Calu3 (cell line): ENCODE measurements around the gene C1QTNF1. TPM values are rescaled to one million over a fixed set of nuclear protein-coding genes. Genes with fewer than 3 reads are reported as not detected.

Experiments used
- BruUV-seq: library from RNA; stranded (reverse); fragments of 400-500 nt; replicated peaks from 2 replicates; lab custom pipeline; 2021; lab: Mats Ljungman, UMichigan
- CTCF ChIA-PET: fragments of 300-600 bp; sonication (Branson Sonifier 250); formaldehyde crosslinking; loops from one replicate; lab custom pipeline; 2022; ENCODE audit warnings: antibody characterized with exemption; lab: Charles Lee
- DNase-seq: peaks from one replicate; pipeline ENCODE4 v3.0.0; 2022
- H3K27ac Mint-ChIP-seq: one replicate; pipeline ENCODE4 v1.8.0; 2022; ENCODE audit warnings: mixed read lengths; ENCODE audit not compliant: unreplicated experiment
- H3K27me3 Mint-ChIP-seq: one replicate; pipeline ENCODE4 v1.8.0; 2022; ENCODE audit warnings: mixed read lengths; ENCODE audit not compliant: unreplicated experiment
- H3K36me3 Mint-ChIP-seq: one replicate; pipeline ENCODE4 v1.8.0; 2022; ENCODE audit warnings: mild to moderate bottlenecking, moderate library complexity, mixed read lengths; ENCODE audit not compliant: insufficient read depth, unreplicated experiment
- H3K4me1 Mint-ChIP-seq: one replicate; pipeline ENCODE4 v1.8.0; 2022; ENCODE audit warnings: mild to moderate bottlenecking, low read depth, mixed read lengths; ENCODE audit not compliant: unreplicated experiment
- H3K4me3 Mint-ChIP-seq: one replicate; pipeline ENCODE4 v1.8.0; 2022; ENCODE audit warnings: mild to moderate bottlenecking, low read depth, moderate library complexity, mixed read lengths; ENCODE audit not compliant: unreplicated experiment
- H3K9me3 Mint-ChIP-seq: one replicate; pipeline ENCODE4 v1.8.0; 2022; ENCODE audit warnings: low read depth, mixed read lengths; ENCODE audit not compliant: unreplicated experiment
- CTCF ChIP-seq: fragments of 200-600 bp; IDR thresholded peaks from one replicate; pipeline ENCODE4 v1.8.0; 2022; ENCODE audit warnings: antibody characterized with exemption; ENCODE audit not compliant: unreplicated experiment
- intact Hi-C: fragments of 100-400 bp; cut with micrococcal nuclease; formaldehyde crosslinking; loops from one replicate; pipeline ENCODE4 v1.10.0; 2022; ENCODE audit not compliant: unreplicated experiment
- total RNA-seq: library from RNA; stranded (reverse); gene quantifications from 2 replicates; pipeline ENCODE4 v1.2.3, GENCODE V29; 2022

Gene C1QTNF1
- total RNA-seq, 1 experiment from 2014 or later, result 3.3 TPM

GRCh38 chr17:79047291-79047920, 23.4 kb downstream of the C1QTNF1 start:
- no TSS peak for BruUV-seq
- peaks cover 4% of the 10 kb centered on the region for H3K9me3 Mint-ChIP-seq
- CTCF ChIA-PET, result no interaction called here
- H3K4me1 Mint-ChIP-seq, result peaks cover 27% of the 10 kb centered on the region
- no peak for TF ChIP-seq CTCF
- no peak for DNase-seq
- H3K27me3 Mint-ChIP-seq, result peaks cover 91% of the 10 kb centered on the region
- H3K4me3 Mint-ChIP-seq, result no peak overlapping the region
- no peak overlapping the region for H3K27ac Mint-ChIP-seq
- H3K36me3 Mint-ChIP-seq, result peaks cover 19% of the 10 kb centered on the region
- intact Hi-C loops, result no loop called here

GRCh38 chr17:79047923-79048825, 24.2 kb downstream of the C1QTNF1 start:
- intact Hi-C loops, result no loop called here
- Mint-ChIP-seq H3K9me3 (peaks cover 2% of the 10 kb centered on the region), H3K4me1 (peaks cover 21% of the 10 kb centered on the region), H3K4me3 (no peak overlapping the region), H3K36me3 (peaks cover 13% of the 10 kb centered on the region), H3K27me3 (peaks cover 91% of the 10 kb centered on the region), H3K27ac (no peak overlapping the region)
- BruUV-seq, result no TSS peak
- no peak for TF ChIP-seq CTCF
- CTCF ChIA-PET, result no interaction called here
- DNase-seq, result no peak

- Mint-ChIP-seq H3K9me3 (no peaks in the 10 kb centered on the region), H3K4me1 (peaks cover 16% of the 10 kb centered on the region), H3K36me3 (peaks cover 8% of the 10 kb centered on the region), H3K27ac (no peak overlapping the region), H3K4me3 (no peak overlapping the region), H3K27me3 (peaks cover 91% of the 10 kb centered on the region)
- intact Hi-C loops, result no loop called here
- no peak for TF ChIP-seq CTCF
- BruUV-seq, result no TSS peak
- no peak for DNase-seq
- CTCF ChIA-PET, result interaction anchor here (0.9 kb wide), 1 partner anchor 22 kb away, joined by 3 read pairs; no protein-coding TSS in a partner anchor
These were observed 25.1 kb downstream of the C1QTNF1 start for GRCh38 chr17:79048826-79049755.

- Mint-ChIP-seq H3K27me3 (peaks cover 91% of the 10 kb centered on the region), H3K4me3 (no peak overlapping the region), H3K36me3 (peaks cover 7% of the 10 kb centered on the region), H3K27ac (no peak overlapping the region), H3K4me1 (peaks cover 13% of the 10 kb centered on the region), H3K9me3 (no peaks in the 10 kb centered on the region)
- intact Hi-C loops, result no loop called here
- BruUV-seq, result no TSS peak
- TF ChIP-seq CTCF, result no peak
- CTCF ChIA-PET, result interaction anchor here (0.9 kb wide), 1 partner anchor 23 kb away, joined by 3 read pairs; no protein-coding TSS in a partner anchor
- DNase-seq, result no peak
These were observed 25.9 kb downstream of the C1QTNF1 start for GRCh38 chr17:79049821-79050220.
